Glutamatergic neuron (in vitro differentiated cells): ENCODE data around the gene SYNDIG1L. TPM values are rescaled to one million over a fixed set of nuclear protein-coding genes. Genes with fewer than 3 reads are reported as not detected.

ENCODE experiments used
- DNase-seq: peaks from one replicate; pipeline ENCODE4 v3.0.0; 2022
- H3K27ac Mint-ChIP-seq: one replicate; pipeline ENCODE4 v1.8.0; 2020; ENCODE audit warnings: mild to moderate bottlenecking, mixed read lengths, inconsistent platforms; ENCODE audit not compliant: unreplicated experiment
- H3K27me3 Mint-ChIP-seq: one replicate; pipeline ENCODE4 v1.8.0; 2020; ENCODE audit warnings: mild to moderate bottlenecking, moderate library complexity, mixed read lengths, inconsistent platforms; ENCODE audit not compliant: unreplicated experiment
- H3K36me3 Mint-ChIP-seq: one replicate; pipeline ENCODE4 v1.8.0; 2020; ENCODE audit warnings: mild to moderate bottlenecking, mixed read lengths, inconsistent platforms; ENCODE audit not compliant: unreplicated experiment
- H3K4me1 Mint-ChIP-seq: one replicate; pipeline ENCODE4 v1.8.0; 2020; ENCODE audit warnings: mild to moderate bottlenecking, low read depth, mixed read lengths, inconsistent platforms; ENCODE audit not compliant: unreplicated experiment
- H3K4me3 Mint-ChIP-seq: one replicate; pipeline ENCODE4 v1.8.0; 2020; ENCODE audit warnings: mild to moderate bottlenecking, mixed read lengths, inconsistent platforms; ENCODE audit not compliant: unreplicated experiment
- H3K9me3 Mint-ChIP-seq: one replicate; pipeline ENCODE4 v1.8.0; 2020; ENCODE audit warnings: mild to moderate bottlenecking, moderate library complexity, mixed read lengths, inconsistent platforms; ENCODE audit not compliant: unreplicated experiment
- total RNA-seq: library from RNA; stranded (reverse); fragmentation: NEBNext Ultra II Directional; extraction: Animal tissue kit (Norgen Biotek cat#: 25700); gene quantifications from one replicate; pipeline ENCODE4 v1.2.1, GENCODE V29; 2021; ENCODE audit not compliant: unreplicated experiment
- TF ChIP-seq, protein P1 (sequence below): fragments of 200-600 bp; sonication (generic); IDR thresholded peaks from one replicate; pipeline ENCODE4 v1.5.0; 2021; ENCODE audit not compliant: partially characterized antibody, unreplicated experiment

The SYNDIG1L gene
- total RNA-seq, 1 donor from 2014 or later, result 1.5 TPM

DNA sequence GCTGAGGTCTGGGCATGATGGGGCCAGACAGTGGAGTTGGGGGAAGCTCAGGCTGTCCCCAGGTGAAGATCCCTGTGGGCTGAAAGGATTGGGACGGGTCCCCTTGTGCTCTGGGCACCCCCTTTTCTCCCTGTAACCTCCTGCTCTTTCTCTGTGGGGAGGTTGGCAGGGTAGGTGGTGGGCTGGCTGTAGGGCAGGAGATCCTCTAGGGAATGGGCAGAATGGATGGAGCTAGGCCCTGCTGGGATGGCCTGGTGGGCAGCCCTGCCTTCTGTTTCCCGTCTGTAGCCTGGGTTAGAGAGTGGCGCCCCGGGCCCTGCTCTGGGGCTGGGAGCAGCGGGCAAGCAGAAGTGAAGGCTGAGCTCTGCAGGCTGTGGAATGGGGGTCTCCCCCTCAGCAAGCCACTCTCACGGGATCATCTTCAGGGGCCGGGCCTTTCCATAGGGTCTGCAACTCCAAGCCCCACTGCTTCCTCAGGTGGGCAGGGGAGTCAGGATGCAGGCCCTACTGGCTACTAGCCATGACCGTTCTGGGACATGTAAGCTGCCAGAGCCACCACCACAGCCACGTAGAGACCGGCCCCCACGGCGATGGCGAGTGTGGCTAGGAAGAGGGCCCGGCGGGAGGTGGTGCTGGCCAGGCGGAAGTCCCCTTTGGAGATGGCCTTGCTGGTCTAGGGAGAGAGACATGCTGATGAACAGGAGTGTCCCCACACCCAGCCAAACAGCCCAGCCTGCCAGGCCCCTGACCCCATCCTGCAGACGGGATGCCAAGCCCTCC is 18.8 kb downstream of the SYNDIG1L start:
- peaks cover 3% of the 10 kb centered on the region for H3K9me3 Mint-ChIP-seq
- H3K4me3 Mint-ChIP-seq, result no peak overlapping the region
- peaks cover 15% of the 10 kb centered on the region for H3K27me3 Mint-ChIP-seq
- no peaks in the 10 kb centered on the region for H3K36me3 Mint-ChIP-seq
- H3K27ac Mint-ChIP-seq, result no peak overlapping the region
- no peak for DNase-seq
- TF ChIP-seq, protein P1, sequence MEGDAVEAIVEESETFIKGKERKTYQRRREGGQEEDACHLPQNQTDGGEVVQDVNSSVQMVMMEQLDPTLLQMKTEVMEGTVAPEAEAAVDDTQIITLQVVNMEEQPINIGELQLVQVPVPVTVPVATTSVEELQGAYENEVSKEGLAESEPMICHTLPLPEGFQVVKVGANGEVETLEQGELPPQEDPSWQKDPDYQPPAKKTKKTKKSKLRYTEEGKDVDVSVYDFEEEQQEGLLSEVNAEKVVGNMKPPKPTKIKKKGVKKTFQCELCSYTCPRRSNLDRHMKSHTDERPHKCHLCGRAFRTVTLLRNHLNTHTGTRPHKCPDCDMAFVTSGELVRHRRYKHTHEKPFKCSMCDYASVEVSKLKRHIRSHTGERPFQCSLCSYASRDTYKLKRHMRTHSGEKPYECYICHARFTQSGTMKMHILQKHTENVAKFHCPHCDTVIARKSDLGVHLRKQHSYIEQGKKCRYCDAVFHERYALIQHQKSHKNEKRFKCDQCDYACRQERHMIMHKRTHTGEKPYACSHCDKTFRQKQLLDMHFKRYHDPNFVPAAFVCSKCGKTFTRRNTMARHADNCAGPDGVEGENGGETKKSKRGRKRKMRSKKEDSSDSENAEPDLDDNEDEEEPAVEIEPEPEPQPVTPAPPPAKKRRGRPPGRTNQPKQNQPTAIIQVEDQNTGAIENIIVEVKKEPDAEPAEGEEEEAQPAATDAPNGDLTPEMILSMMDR, result no peak
- peaks cover 10% of the 10 kb centered on the region for H3K4me1 Mint-ChIP-seq

DNA sequence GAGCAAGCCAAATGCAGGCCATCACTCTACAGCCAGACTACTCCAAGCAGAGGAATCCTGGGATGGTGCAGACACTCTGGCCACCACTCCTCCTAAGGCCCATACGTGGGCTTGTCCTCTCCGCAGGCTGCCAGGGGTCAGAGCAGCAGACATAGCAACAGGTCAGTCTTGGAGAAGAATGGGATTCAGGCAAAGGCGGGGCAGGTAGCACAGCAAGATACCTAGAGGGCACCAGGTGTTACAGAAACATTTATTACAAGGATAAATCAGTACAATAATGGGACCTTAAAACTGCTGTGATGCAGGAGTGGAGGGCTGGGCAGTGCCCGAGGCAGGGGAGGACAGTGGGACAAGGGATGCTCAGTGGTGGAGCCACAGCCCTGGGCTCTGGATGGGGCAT is 20.3 kb downstream of the SYNDIG1L start:
- peaks cover 3% of the 10 kb centered on the region for H3K9me3 Mint-ChIP-seq
- peaks cover 12% of the 10 kb centered on the region for H3K27me3 Mint-ChIP-seq
- no peaks in the 10 kb centered on the region for H3K36me3 Mint-ChIP-seq
- H3K4me1 Mint-ChIP-seq, result peaks cover 16% of the 10 kb centered on the region
- TF ChIP-seq, protein P1, result no peak
- H3K4me3 Mint-ChIP-seq, result no peak overlapping the region
- DNase-seq, result no peak
- H3K27ac Mint-ChIP-seq, result no peak overlapping the region

DNA sequence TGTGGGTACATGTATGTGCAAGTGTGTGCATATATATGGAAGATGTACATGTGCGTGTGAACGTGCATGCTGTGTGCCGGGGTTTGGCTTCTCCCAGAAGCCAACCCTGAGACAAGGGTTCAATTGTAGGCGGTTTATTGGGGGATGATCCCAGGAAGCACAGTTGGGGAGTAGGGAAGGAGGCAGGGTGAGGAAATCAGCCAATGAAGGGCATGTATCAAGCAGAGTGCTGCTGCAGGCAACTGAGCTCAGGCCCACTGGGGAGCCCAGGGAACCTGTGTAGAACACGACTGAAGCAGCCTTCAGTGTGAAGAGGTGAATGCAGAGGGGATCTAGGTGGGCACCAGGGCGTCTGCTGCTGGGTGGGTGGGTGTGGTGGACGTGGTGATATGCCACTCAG is 21.6 kb downstream of the SYNDIG1L start:
- Mint-ChIP-seq H3K4me1 (peaks cover 21% of the 10 kb centered on the region), H3K9me3 (peaks cover 3% of the 10 kb centered on the region), H3K36me3 (no peaks in the 10 kb centered on the region), H3K27me3 (peaks cover 13% of the 10 kb centered on the region), H3K27ac (no peak overlapping the region), H3K4me3 (no peak overlapping the region)
- TF ChIP-seq, protein P1, result no peak
- DNase-seq, result no peak

DNA sequence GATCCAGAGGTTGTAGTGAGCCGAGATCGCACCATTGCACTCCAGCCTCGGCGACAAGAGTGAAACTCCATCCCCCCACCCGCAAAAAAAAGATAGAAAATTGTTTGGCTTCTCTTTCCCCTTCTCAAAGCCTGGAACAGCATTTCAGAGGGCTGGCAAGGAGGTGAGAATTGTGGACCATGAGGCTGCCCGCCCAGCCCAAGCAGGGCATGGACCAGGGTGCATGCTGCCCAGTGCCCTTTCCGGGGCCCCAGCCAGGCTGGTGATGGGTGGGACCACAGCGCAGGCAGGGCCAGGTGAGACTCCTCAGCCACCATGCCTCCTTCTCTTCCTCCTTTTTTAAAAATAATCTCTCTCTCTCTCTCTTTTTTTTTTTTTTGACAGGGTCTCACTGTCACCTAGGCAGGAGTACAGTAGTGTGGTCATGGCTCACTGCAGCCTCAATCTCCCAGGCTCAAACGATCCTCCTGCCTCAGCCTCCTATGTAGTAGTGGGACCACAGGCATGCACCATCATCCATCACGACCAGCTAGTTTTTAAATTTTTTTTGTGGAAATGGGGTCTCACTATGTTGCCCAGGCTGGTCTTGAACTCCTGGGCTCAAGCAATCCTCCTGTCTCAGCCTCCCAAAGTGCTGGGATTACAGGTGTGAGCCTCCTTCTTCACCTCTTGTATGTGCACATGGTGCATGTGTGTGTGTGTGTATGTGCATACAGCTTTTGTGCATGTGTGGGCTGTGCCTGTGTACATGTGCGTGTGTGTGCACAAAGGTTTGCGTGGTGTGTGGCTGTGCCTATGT is 22.2 kb downstream of the SYNDIG1L start:
- TF ChIP-seq, protein P1, result no peak
- H3K27me3 Mint-ChIP-seq, result peaks cover 13% of the 10 kb centered on the region
- no peaks in the 10 kb centered on the region for H3K36me3 Mint-ChIP-seq
- peaks cover 3% of the 10 kb centered on the region for H3K9me3 Mint-ChIP-seq
- no peak overlapping the region for H3K4me3 Mint-ChIP-seq
- H3K4me1 Mint-ChIP-seq, result peaks cover 21% of the 10 kb centered on the region
- H3K27ac Mint-ChIP-seq, result no peak overlapping the region
- DNase-seq, result no peak
